K562 (cell line): Measurements from ENCODE around the gene CCNY. TPM values are rescaled to one million over a fixed set of nuclear protein-coding genes. Genes with fewer than 3 reads are reported as not detected.
A peak's percentile ranks its signal among the peaks of the same experiment; 100 is the strongest.

Experiments
- ARID3A ChIP-seq: IDR thresholded peaks from 2 replicates; pipeline ENCODE4 v1.6.1; 2012; ENCODE audit warnings: low read depth, low read length, improper control_type of control experiment, borderline replicate concordance
- BCLAF1 ChIP-seq, 2 experiments: fragments of 450-650 bp in 1 of 2; IDR thresholded peaks; 2 replicates each; pipeline ENCODE4 v1.6.1; 2011 to 2017; ENCODE audit warnings: low read depth in 2 of 2, antibody characterized with exemption in 1 of 2, borderline replicate concordance in 1 of 2, low read length in 1 of 2, mild to moderate bottlenecking in 1 of 2, mixed read lengths in 1 of 2; ENCODE audit not compliant: control insufficient read depth in 1 of 2
- ETS1 ChIP-seq: conservative IDR thresholded peaks from 2 replicates; pipeline ENCODE4 v1.6.1; 2011; ENCODE audit warnings: low read depth, mild to moderate bottlenecking, low read length; ENCODE audit not compliant: control insufficient read depth
- ETV6 ChIP-seq, 3 experiments: fragments of 150-350 bp in 1 of 3; sonication (generic) in 1 of 3; formaldehyde crosslinking in 1 of 3; IDR thresholded peaks; 2 replicates each; pipeline versions ENCODE4 v1.6.1 to v1.8.0; 2014 to 2022; ENCODE audit warnings: borderline replicate concordance in 2 of 3, low read depth in 2 of 3, antibody characterized with exemption in 1 of 3, low read length in 1 of 3, mild to moderate bottlenecking in 1 of 3, missing genetic modification reagents in 1 of 3
- KDM2B ChIP-seq: fragments of 250-450 bp; sonication (Bioruptor Pico); IDR thresholded peaks from 2 replicates; pipeline ENCODE4 v1.8.0; 2021; ENCODE audit warnings: mild to moderate bottlenecking, moderate library complexity
- MAZ ChIP-seq, 2 experiments: fragments of 450-650 bp in 1 of 2; sonication (generic) in 1 of 2; formaldehyde crosslinking; IDR thresholded peaks in 1 of 2; conservative IDR thresholded peaks in 1 of 2; 2 replicates each; pipeline versions ENCODE4 v1.4.0 to v1.5.0; 2020; ENCODE audit warnings: mild to moderate bottlenecking in 1 of 2, missing genetic modification reagents in 1 of 2
- NCOA6 ChIP-seq: fragments of 450-650 bp; IDR thresholded peaks from 2 replicates; pipeline ENCODE4 v1.6.1; 2017; ENCODE audit warnings: mild to moderate bottlenecking
- SMARCA4 ChIP-seq: fragments of 450-650 bp; IDR thresholded peaks from 2 replicates; pipeline ENCODE4 v1.6.1; 2016
- SUPT5H ChIP-seq: fragments of 450-650 bp; IDR thresholded peaks from 2 replicates; pipeline ENCODE4 v1.6.1; 2016
- ZNF644 ChIP-seq: fragments of 200-800 bp; sonication (Bioruptor generic); IDR thresholded peaks from 2 replicates; pipeline ENCODE4 v1.6.1; 2016; ENCODE audit warnings: low read depth, missing genetic modification characterization, missing compliant biosample characterization
- ZNF778 ChIP-seq: fragments of 450-650 bp; formaldehyde crosslinking; IDR thresholded peaks from 2 replicates; pipeline ENCODE4 v1.4.0; 2020; ENCODE audit warnings: mild to moderate bottlenecking, moderate library complexity
- polyA plus RNA-seq, 8 experiments: library from polyadenylated mRNA; depleted of rRNA in 4 of 8; stranded (reverse) in 5 of 8; unstranded in 3 of 8; fragments of >200 nt; fragmentation: Nextera tagmentation in 2 of 8; fragmentation: Illumina TruSeq in 1 of 8; extraction: Ambion mirVana in 2 of 8; extraction: Trizol in 1 of 8; gene quantifications; 2 replicates each; pipeline versions ENCODE4 v1.2.1 to v1.2.3, GENCODE V29; 2011 to 2014; ENCODE audit warnings: inconsistent platforms in 1 of 8, missing spikeins in 1 of 8
- total RNA-seq, 7 experiments: library from RNA; depleted of rRNA in 6 of 7; stranded (reverse); fragments of >200 nt in 6 of 7; fragmentation: Illumina TruSeq in 2 of 7; extraction: Trizol in 2 of 7; gene quantifications; 2 replicates each; pipeline versions ENCODE4 v1.2.1 to v1.2.3, GENCODE V29; 2011 to 2021; ENCODE audit warnings: low replicate concordance in 1 of 7
- TF ChIP-seq, protein P1 (sequence below): fragments of 250-450 bp; sonication (Bioruptor Pico); IDR thresholded peaks from 2 replicates; pipeline ENCODE4 v1.4.0; 2020; ENCODE audit warnings: mild to moderate bottlenecking, moderate library complexity
- TF ChIP-seq, protein P2 (sequence below): fragments of 450-650 bp; IDR thresholded peaks from 2 replicates; pipeline ENCODE4 v1.6.1; 2016; ENCODE audit warnings: missing biosample characterization, missing genetic modification characterization

Gene CCNY
- total and polyA plus RNA-seq, 9 of the 15 experiments (the other 6 are each of a cell fraction or from before 2014, with no cell fraction given): 8.4 to 109 (median 38.6) TPM

DNA sequence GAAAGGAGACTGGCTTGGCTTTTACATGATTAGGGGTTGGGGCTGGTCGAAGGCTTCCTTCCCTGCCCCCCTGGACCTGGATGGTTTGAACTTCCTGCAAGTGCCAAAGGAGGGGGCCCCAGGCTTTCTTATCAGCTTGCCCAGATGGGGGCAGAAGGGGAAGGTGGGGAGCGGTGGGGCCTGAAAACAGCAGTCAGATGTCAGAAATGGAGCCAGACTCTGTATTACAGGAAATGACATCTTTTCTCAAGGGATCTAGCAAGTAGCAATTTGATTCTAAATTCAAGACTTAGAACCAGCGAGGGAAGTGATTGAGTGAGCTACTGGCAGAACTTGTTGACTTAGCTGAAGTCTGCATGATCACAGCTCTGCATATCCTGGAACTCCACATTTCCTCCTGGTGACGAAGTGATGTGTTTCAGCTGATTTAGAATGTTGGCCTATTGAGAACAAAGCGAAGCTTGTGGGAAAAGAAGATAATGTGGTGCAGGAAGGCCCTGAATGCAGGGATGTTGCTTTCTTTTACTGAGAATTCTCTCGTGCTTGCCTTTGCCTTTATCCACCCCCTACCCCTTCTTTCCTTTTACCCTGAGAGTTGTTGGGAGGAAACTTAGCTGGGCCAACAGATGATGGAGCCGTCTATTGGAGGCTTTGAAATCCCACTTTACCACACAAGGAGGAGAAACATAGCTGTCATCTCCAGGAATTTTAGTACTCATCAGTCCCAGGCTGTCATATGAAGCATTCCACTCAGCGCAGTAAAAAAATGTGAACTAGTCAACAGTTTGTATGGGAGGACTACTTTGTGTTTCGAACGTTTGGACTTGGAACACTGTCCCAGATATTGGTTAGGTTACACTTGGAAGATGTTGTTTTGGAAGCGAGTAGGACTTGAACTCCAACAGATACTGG lies 43.2 kb downstream of the CCNY start (continued):
- TF ChIP-seq, protein P1, sequence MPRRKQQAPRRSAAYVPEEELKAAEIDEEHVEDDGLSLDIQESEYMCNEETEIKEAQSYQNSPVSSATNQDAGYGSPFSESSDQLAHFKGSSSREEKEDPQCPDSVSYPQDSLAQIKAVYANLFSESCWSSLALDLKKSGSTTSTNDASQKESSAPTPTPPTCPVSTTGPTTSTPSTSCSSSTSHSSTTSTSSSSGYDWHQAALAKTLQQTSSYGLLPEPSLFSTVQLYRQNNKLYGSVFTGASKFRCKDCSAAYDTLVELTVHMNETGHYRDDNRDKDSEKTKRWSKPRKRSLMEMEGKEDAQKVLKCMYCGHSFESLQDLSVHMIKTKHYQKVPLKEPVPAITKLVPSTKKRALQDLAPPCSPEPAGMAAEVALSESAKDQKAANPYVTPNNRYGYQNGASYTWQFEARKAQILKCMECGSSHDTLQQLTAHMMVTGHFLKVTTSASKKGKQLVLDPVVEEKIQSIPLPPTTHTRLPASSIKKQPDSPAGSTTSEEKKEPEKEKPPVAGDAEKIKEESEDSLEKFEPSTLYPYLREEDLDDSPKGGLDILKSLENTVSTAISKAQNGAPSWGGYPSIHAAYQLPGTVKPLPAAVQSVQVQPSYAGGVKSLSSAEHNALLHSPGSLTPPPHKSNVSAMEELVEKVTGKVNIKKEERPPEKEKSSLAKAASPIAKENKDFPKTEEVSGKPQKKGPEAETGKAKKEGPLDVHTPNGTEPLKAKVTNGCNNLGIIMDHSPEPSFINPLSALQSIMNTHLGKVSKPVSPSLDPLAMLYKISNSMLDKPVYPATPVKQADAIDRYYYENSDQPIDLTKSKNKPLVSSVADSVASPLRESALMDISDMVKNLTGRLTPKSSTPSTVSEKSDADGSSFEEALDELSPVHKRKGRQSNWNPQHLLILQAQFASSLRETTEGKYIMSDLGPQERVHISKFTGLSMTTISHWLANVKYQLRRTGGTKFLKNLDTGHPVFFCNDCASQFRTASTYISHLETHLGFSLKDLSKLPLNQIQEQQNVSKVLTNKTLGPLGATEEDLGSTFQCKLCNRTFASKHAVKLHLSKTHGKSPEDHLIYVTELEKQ (CRISPR knock-in tag): no peak
- TF ChIP-seq MAZ (CRISPR knock-in tag; conservative IDR thresholded peaks at IDR 0.05 in 1 of 2, IDR thresholded peaks at IDR 0.05 in 1 of 2) (peak; percentile 82 to 95), ARID3A (0 out of 2 replicates have a peak, but pooled peaks have one; percentile 59), KDM2B (CRISPR knock-in tag) (no peak), ZNF644 (tag) (peak; percentile 22; the same call in 1 of the 2 replicates), SUPT5H (no peak), BCLAF1 (IDR thresholded peaks at IDR 0.05; ENCODE audit: borderline replicate concordance in 1 of 2, control insufficient read depth in 1 of 2, low read depth in 2 of 2, low read length in 1 of 2) (0 out of 4 replicates have a peak, but pooled peaks of 1 of the 2 experiments have one; percentile 14), ETV6 (IDR thresholded peaks at IDR 0.05; ENCODE audit: borderline replicate concordance in 1 of 2, low read depth in 2 of 2, low read length in 1 of 2) (peak in 1 of 2 experiments; percentile 49; a peak in 1 of 4 replicates), ETV6 (CRISPR knock-in tag; IDR thresholded peaks at IDR 0.05; ENCODE audit: borderline replicate concordance) (no peak), NCOA6 (no peak), ZNF778 (no peak), ETS1 (0 out of 2 replicates have a peak, but pooled peaks have one; percentile 64), SMARCA4 (peak; percentile 79)
- TF ChIP-seq, protein P2, sequence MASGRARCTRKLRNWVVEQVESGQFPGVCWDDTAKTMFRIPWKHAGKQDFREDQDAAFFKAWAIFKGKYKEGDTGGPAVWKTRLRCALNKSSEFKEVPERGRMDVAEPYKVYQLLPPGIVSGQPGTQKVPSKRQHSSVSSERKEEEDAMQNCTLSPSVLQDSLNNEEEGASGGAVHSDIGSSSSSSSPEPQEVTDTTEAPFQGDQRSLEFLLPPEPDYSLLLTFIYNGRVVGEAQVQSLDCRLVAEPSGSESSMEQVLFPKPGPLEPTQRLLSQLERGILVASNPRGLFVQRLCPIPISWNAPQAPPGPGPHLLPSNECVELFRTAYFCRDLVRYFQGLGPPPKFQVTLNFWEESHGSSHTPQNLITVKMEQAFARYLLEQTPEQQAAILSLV (tag): no peak
